ENCODE measurements around the gene ARHGEF4. TPM values are rescaled to one million over a fixed set of nuclear protein-coding genes. Genes with fewer than 3 reads are reported as not detected.

Gene ARHGEF4
- total RNA-seq, result 7.0 TPM
- 18.2 TPM for polyA plus RNA-seq

GRCh38 chr2:130836501-130837174, at the start of gene ARHGEF4:
Gene ARHGEF4 (plus strand): TSS chr2:130836914. CDS start chr2:130836954, 40 bp downstream.
- Histone ChIP-seq H3K36me3 (ENCODE audit: insufficient read depth) (no peaks in the 10 kb centered on the region), H3K27ac (ENCODE audit: low read depth) (no peak within 1 kb of the TSS), H3K4me3 (ENCODE audit: low read depth, low read length) (peak within 1 kb of the TSS; percentile 28), H3K4me1 (ENCODE audit: insufficient read depth) (no peaks in the 10 kb centered on the region)
- WGBS, result 4% methylated on average over 70 of the region's 70 CpGs
- no peak for DNase-seq (ENCODE audit: extremely low spot score)

- no peaks in the 10 kb centered on the region for H3K4me1 ChIP-seq (ENCODE audit: insufficient read depth)
- H3K27ac ChIP-seq (ENCODE audit: low read depth), result no peak overlapping the region
- H3K4me3 ChIP-seq (ENCODE audit: low read depth, low read length), result no peak overlapping the region
- DNase-seq (ENCODE audit: extremely low spot score), result no peak
- 89% methylated on average over 17 of the region's 17 CpGs for WGBS
- H3K36me3 ChIP-seq (ENCODE audit: insufficient read depth), result no peaks in the 10 kb centered on the region
Measured at GRCh38 chr2:130787841-130788240, 48.9 kb upstream of the ARHGEF4 start.

GRCh38 chr2:130790312-130790711, 46.4 kb upstream of the ARHGEF4 start:
- Histone ChIP-seq H3K36me3 (ENCODE audit: insufficient read depth) (no peaks in the 10 kb centered on the region), H3K27ac (ENCODE audit: low read depth) (no peak overlapping the region), H3K4me3 (ENCODE audit: low read depth, low read length) (no peak overlapping the region), H3K4me1 (ENCODE audit: insufficient read depth) (no peaks in the 10 kb centered on the region)
- WGBS, result 73% methylated on average over 2 of the region's 2 CpGs
- no peak for DNase-seq (ENCODE audit: extremely low spot score)

- DNase-seq (ENCODE audit: extremely low spot score), result no peak
- 81% methylated on average over 9 of the region's 9 CpGs for WGBS
Measured at GRCh38 chr2:130790804-130791616, 45.7 kb upstream of the ARHGEF4 start.

GRCh38 chr2:130791617-130791939, 45.1 kb upstream of the ARHGEF4 start:
- DNase-seq (ENCODE audit: extremely low spot score), result no peak
- Histone ChIP-seq H3K36me3 (ENCODE audit: insufficient read depth) (no peaks in the 10 kb centered on the region), H3K4me1 (ENCODE audit: insufficient read depth) (no peaks in the 10 kb centered on the region), H3K27ac (ENCODE audit: low read depth) (no peak overlapping the region), H3K4me3 (ENCODE audit: low read depth, low read length) (no peak overlapping the region)
- 31% methylated on average over 4 of the region's 4 CpGs for WGBS

More at GRCh38 chr2:130790804-130791616, 45.7 kb upstream of the ARHGEF4 start:
- Histone ChIP-seq H3K36me3 (ENCODE audit: insufficient read depth) (no peaks in the 10 kb centered on the region), H3K27ac (ENCODE audit: low read depth) (no peak overlapping the region), H3K4me3 (ENCODE audit: low read depth, low read length) (no peak overlapping the region), H3K4me1 (ENCODE audit: insufficient read depth) (no peaks in the 10 kb centered on the region)

- 28% methylated on average over 2 of the region's 2 CpGs for whole genome bisulfite sequencing
- H3K4me3 ChIP-seq (ENCODE audit: low read depth, low read length), result no peak overlapping the region
- H3K4me1 ChIP-seq (ENCODE audit: insufficient read depth), result no peaks in the 10 kb centered on the region
- H3K27ac ChIP-seq (ENCODE audit: low read depth), result no peak overlapping the region
- no peak for DNase-seq (ENCODE audit: extremely low spot score)
- no peaks in the 10 kb centered on the region for H3K36me3 ChIP-seq (ENCODE audit: insufficient read depth)
Measured at GRCh38 chr2:130795431-130795830, 41.3 kb upstream of the ARHGEF4 start.

GRCh38 chr2:130796290-130796689, 40.4 kb upstream of the ARHGEF4 start:
- Histone ChIP-seq H3K4me1 (ENCODE audit: insufficient read depth) (no peaks in the 10 kb centered on the region), H3K36me3 (ENCODE audit: insufficient read depth) (no peaks in the 10 kb centered on the region), H3K4me3 (ENCODE audit: low read depth, low read length) (no peak overlapping the region), H3K27ac (ENCODE audit: low read depth) (no peak overlapping the region)
- no peak for DNase-seq (ENCODE audit: extremely low spot score)
- WGBS, result 61% methylated on average over 3 of the region's 3 CpGs

- Histone ChIP-seq H3K36me3 (ENCODE audit: insufficient read depth) (no peaks in the 10 kb centered on the region), H3K4me3 (ENCODE audit: low read depth, low read length) (peak overlapping the region; percentile 60), H3K27ac (ENCODE audit: low read depth) (peak overlapping the region; percentile 81), H3K4me1 (ENCODE audit: insufficient read depth) (no peaks in the 10 kb centered on the region)
- WGBS, result under 1% methylated on average over 96 of the region's 96 CpGs
- DNase-seq (ENCODE audit: extremely low spot score), result peak; percentile 42
Measured at GRCh38 chr2:130797493-130798435, 39.0 kb upstream of the ARHGEF4 start.

- no peaks in the 10 kb centered on the region for H3K36me3 ChIP-seq (ENCODE audit: insufficient read depth)
- DNase-seq (ENCODE audit: extremely low spot score), result no peak
- no peaks in the 10 kb centered on the region for H3K4me1 ChIP-seq (ENCODE audit: insufficient read depth)
- no peak overlapping the region for H3K27ac ChIP-seq (ENCODE audit: low read depth)
- peak overlapping the region; percentile 60 for H3K4me3 ChIP-seq (ENCODE audit: low read depth, low read length)
- WGBS, result 24% methylated on average over 30 of the region's 30 CpGs
Measured at GRCh38 chr2:130798472-130799218, 38.1 kb upstream of the ARHGEF4 start.

GRCh38 chr2:130799295-130799694, 37.4 kb upstream of the ARHGEF4 start:
- H3K4me1 ChIP-seq (ENCODE audit: insufficient read depth), result no peaks in the 10 kb centered on the region
- DNase-seq (ENCODE audit: extremely low spot score), result no peak
- H3K36me3 ChIP-seq (ENCODE audit: insufficient read depth), result no peaks in the 10 kb centered on the region
- WGBS, result 96% methylated on average over 1 of the region's 1 CpG
- H3K4me3 ChIP-seq (ENCODE audit: low read depth, low read length), result no peak overlapping the region
- no peak overlapping the region for H3K27ac ChIP-seq (ENCODE audit: low read depth)

GRCh38 chr2:130805613-130806012, 31.1 kb upstream of the ARHGEF4 start:
- no peak overlapping the region for H3K4me3 ChIP-seq (ENCODE audit: low read depth, low read length)
- 71% methylated on average over 4 of the region's 4 CpGs for WGBS

GRCh38 chr2:130806370-130806769, 30.3 kb upstream of the ARHGEF4 start:
- 71% methylated on average over 4 of the region's 4 CpGs for WGBS
- H3K27ac ChIP-seq (ENCODE audit: low read depth), result no peak overlapping the region
- DNase-seq (ENCODE audit: extremely low spot score), result no peak

More at GRCh38 chr2:130805613-130806012, 31.1 kb upstream of the ARHGEF4 start:
- Histone ChIP-seq H3K27ac (ENCODE audit: low read depth) (no peak overlapping the region), H3K4me1 (ENCODE audit: insufficient read depth) (no peaks in the 10 kb centered on the region), H3K36me3 (ENCODE audit: insufficient read depth) (no peaks in the 10 kb centered on the region)
- DNase-seq (ENCODE audit: extremely low spot score), result no peak

More at GRCh38 chr2:130806370-130806769, 30.3 kb upstream of the ARHGEF4 start:
- Histone ChIP-seq H3K4me3 (ENCODE audit: low read depth, low read length) (no peak overlapping the region), H3K36me3 (ENCODE audit: insufficient read depth) (no peaks in the 10 kb centered on the region), H3K4me1 (ENCODE audit: insufficient read depth) (no peaks in the 10 kb centered on the region)
